GM13977 (cell line): Measurements from ENCODE around the gene SOWAHB.

ENCODE experiments used
- DNase-seq: peaks from one replicate; pipeline ENCODE4 v3.0.0; 2012; ENCODE audit warnings: low spot score
- CTCF ChIP-seq: IDR thresholded peaks from 2 replicates; pipeline ENCODE4 v1.5.1; 2012; ENCODE audit warnings: mild to moderate bottlenecking, control low read depth; ENCODE audit not compliant: insufficient read depth; ENCODE audit errors: extremely low read depth, missing control alignments
- in situ Hi-C: fragments of 300-500 bp; cut with MboI; formaldehyde crosslinking; loops from one replicate; pipeline ENCODE4 v1.12.0; 2022; ENCODE audit warnings: low sequenced_read_pairs, low pct_unique_long_range_greater_than_20kb, mixed read lengths, inconsistent platforms; ENCODE audit not compliant: unreplicated experiment

The SOWAHB gene

GRCh38 chr4:76895619-76896018 lies 2.3 kb downstream of the SOWAHB start:
- no peak for DNase-seq
- in situ Hi-C loops = no loop called here
- TF ChIP-seq CTCF = peak; percentile 27

GRCh38 chr4:76894537-76895255 lies 3.2 kb downstream of the SOWAHB start:
- no peak for TF ChIP-seq CTCF
- DNase-seq = peak; percentile 46
- in situ Hi-C loops = no loop called here

- TF ChIP-seq CTCF = no peak
- no peak for DNase-seq
- in situ Hi-C loops = no loop called here
These were observed 5.3 kb downstream of the SOWAHB start for GRCh38 chr4:76892601-76893000.

GRCh38 chr4:76892001-76892400 lies 5.9 kb downstream of the SOWAHB start:
- no peak for TF ChIP-seq CTCF
- no peak for DNase-seq
- in situ Hi-C loops = no loop called here

GRCh38 chr4:76886848-76887441 lies 11.0 kb downstream of the SOWAHB start:
- in situ Hi-C loops = no loop called here
- DNase-seq = no peak

GRCh38 chr4:76886214-76886613 lies 11.7 kb downstream of the SOWAHB start:
- in situ Hi-C loops = no loop called here
- DNase-seq = no peak
- TF ChIP-seq CTCF = no peak

More at GRCh38 chr4:76886848-76887441, 11.0 kb downstream of the SOWAHB start:
- TF ChIP-seq CTCF = no peak
